IMR-90 (cell line): ENCODE results near the gene CHRM1. TPM values are rescaled to one million over a fixed set of nuclear protein-coding genes. Genes with fewer than 3 reads are reported as not detected.

ENCODE experiments used
- ATAC-seq: fragments of 200-7000 bp; cut with Tn5 transposase; 2 replicates; pipeline ENCODE4 v1.9.1; 2020; ENCODE audit warnings: low read depth, mild to moderate bottlenecking, moderate library complexity
- BruUV-seq: library from RNA; stranded (reverse); fragments of 400-500 nt; replicated peaks from 2 replicates; lab custom pipeline; 2021; lab: Mats Ljungman, UMichigan
- CTCF ChIA-PET: fragments of 300-600 bp; formaldehyde crosslinking; extraction: SDS; loops from one replicate; lab custom pipeline; 2021; ENCODE audit warnings: antibody characterized with exemption; lab: Yijun Ruan, JAX
- POLR2A ChIA-PET: fragments of 300-600 bp; sonication (Branson Sonifier 250); formaldehyde crosslinking; loops from one replicate; lab custom pipeline; 2022; ENCODE audit warnings: antibody characterized with exemption; ENCODE audit not compliant: unreplicated experiment; lab: Charles Lee
- DNase-seq: peaks from one replicate; pipeline ENCODE4 v3.0.0; 2013
- H2AFZ ChIP-seq: replicated peaks from 2 replicates; pipeline ENCODE3; 2013; ENCODE audit warnings: low read length, mild to moderate bottlenecking; ENCODE audit not compliant: poor library complexity
- H2AK5ac ChIP-seq: 2 replicates; pipeline ENCODE4 v1.6.1; 2013; ENCODE audit warnings: low read depth, low read length, inconsistent platforms
- H2AK9ac ChIP-seq: replicated peaks from 2 replicates; pipeline ENCODE3; 2013; ENCODE audit warnings: mild to moderate bottlenecking, low read depth, low read length, moderate library complexity; ENCODE audit not compliant: poor library complexity
- H2BK120ac ChIP-seq: 2 replicates; pipeline ENCODE4 v1.6.1; 2013; ENCODE audit warnings: low read depth, low read length, inconsistent platforms
- H2BK15ac ChIP-seq: 3 replicates; pipeline ENCODE4 v1.6.1; 2013; ENCODE audit warnings: low read depth, low read length, inconsistent platforms
- H2BK20ac ChIP-seq: 2 replicates; pipeline ENCODE4 v1.6.1; 2013; ENCODE audit warnings: low read depth, mild to moderate bottlenecking, inconsistent platforms, low read length, moderate library complexity
- H2BK5ac ChIP-seq: 2 replicates; pipeline ENCODE4 v1.6.1; 2013; ENCODE audit warnings: mild to moderate bottlenecking, low read depth, low read length, inconsistent platforms; ENCODE audit not compliant: poor library complexity, severe bottlenecking
- H3K14ac ChIP-seq: replicated peaks from 2 replicates; pipeline ENCODE4 v1.6.1; 2013; ENCODE audit warnings: low read depth, low read length, inconsistent platforms
- H3K18ac ChIP-seq: 2 replicates; pipeline ENCODE4 v1.6.1; 2013; ENCODE audit warnings: low read depth, low read length, control low read depth
- H3K23ac ChIP-seq: 2 replicates; pipeline ENCODE4 v1.6.1; 2013; ENCODE audit warnings: low read depth, low read length, inconsistent platforms
- H3K27ac ChIP-seq: 2 replicates; pipeline ENCODE4 v1.5.1; 2013; ENCODE audit warnings: mild to moderate bottlenecking, control low read depth, low read length; ENCODE audit not compliant: insufficient read depth
- H3K27me3 ChIP-seq: 2 replicates; pipeline ENCODE4 v1.6.1; 2013; ENCODE audit warnings: low read length; ENCODE audit not compliant: control insufficient read depth, insufficient read depth
- H3K36me3 ChIP-seq: 2 replicates; pipeline ENCODE4 v1.6.1; 2013; ENCODE audit warnings: low read length, mixed read lengths; ENCODE audit not compliant: control insufficient read depth, insufficient read depth
- H3K4ac ChIP-seq: 2 replicates; pipeline ENCODE4 v1.6.1; 2013; ENCODE audit warnings: low read depth, low read length, inconsistent platforms
- H3K4me1 ChIP-seq: 2 replicates; pipeline ENCODE4 v1.6.1; 2013; ENCODE audit warnings: low read length, mixed read lengths; ENCODE audit not compliant: control insufficient read depth, insufficient read depth
- H3K4me2 ChIP-seq: 2 replicates; pipeline ENCODE4 v1.6.1; 2013; ENCODE audit warnings: low read depth, mild to moderate bottlenecking, control low read depth, low read length, moderate library complexity
- H3K4me3 ChIP-seq: 2 replicates; pipeline ENCODE4 v1.5.1; 2013; ENCODE audit warnings: low read depth, mild to moderate bottlenecking, control low read depth, low read length, moderate library complexity; ENCODE audit not compliant: insufficient read depth
- H3K56ac ChIP-seq: 2 replicates; pipeline ENCODE4 v1.6.1; 2013; ENCODE audit warnings: low read length, inconsistent platforms; ENCODE audit not compliant: insufficient read depth; ENCODE audit errors: extremely low read depth
- H3K79me1 ChIP-seq, 2 experiments: 2 replicates each; pipeline ENCODE4 v1.6.1; 2013; ENCODE audit warnings: low read length in 2 of 2, inconsistent platforms in 1 of 2, low read depth in 1 of 2
- H3K9ac ChIP-seq: 2 replicates; pipeline ENCODE4 v1.6.1; 2013; ENCODE audit warnings: low read depth, low read length, control low read depth
- H3K9me1 ChIP-seq: 2 replicates; pipeline ENCODE4 v1.6.1; 2013; ENCODE audit warnings: low read length, inconsistent platforms; ENCODE audit not compliant: insufficient read depth
- H3K9me3 ChIP-seq: 2 replicates; pipeline ENCODE4 v1.6.1; 2013; ENCODE audit warnings: low read length; ENCODE audit not compliant: control insufficient read depth, insufficient read depth
- H4K20me1 ChIP-seq: 2 replicates; pipeline ENCODE4 v1.6.1; 2013; ENCODE audit warnings: low read length, inconsistent platforms; ENCODE audit not compliant: insufficient read depth
- H4K5ac ChIP-seq: 2 replicates; pipeline ENCODE4 v1.6.1; 2013; ENCODE audit warnings: mild to moderate bottlenecking, low read depth, low read length, control low read depth
- H4K8ac ChIP-seq, 2 experiments: 2 replicates each; pipeline ENCODE4 v1.6.1; 2013; ENCODE audit warnings: low read depth in 2 of 2, low read length in 2 of 2, control low read depth in 1 of 2, inconsistent platforms in 1 of 2
- H4K91ac ChIP-seq: 2 replicates; pipeline ENCODE4 v1.6.1; 2013; ENCODE audit warnings: low read depth, low read length, inconsistent platforms; ENCODE audit not compliant: insufficient read depth
- CHD1 ChIP-seq: IDR thresholded peaks from 2 replicates; pipeline ENCODE4 v1.6.1; 2012; ENCODE audit warnings: low read depth, low read length, improper control_type of control experiment
- CTCF ChIP-seq: conservative IDR thresholded peaks from 2 replicates; pipeline ENCODE4 v1.5.1; 2012; ENCODE audit warnings: mild to moderate bottlenecking, low read depth, low read length, improper control_type of control experiment
- MAFK ChIP-seq: IDR thresholded peaks from 2 replicates; pipeline ENCODE4 v1.6.1; 2012; ENCODE audit warnings: low read depth, low read length, improper control_type of control experiment
- MAZ ChIP-seq: IDR thresholded peaks from 2 replicates; pipeline ENCODE4 v1.6.1; 2012; ENCODE audit warnings: low read depth, mild to moderate bottlenecking, low read length, improper control_type of control experiment, moderate library complexity, borderline replicate concordance
- POLR2A ChIP-seq: IDR thresholded peaks from 2 replicates; pipeline ENCODE4 v1.6.1; 2012; ENCODE audit warnings: mild to moderate bottlenecking, low read depth, low read length
- RFX5 ChIP-seq: IDR thresholded peaks from 2 replicates; pipeline ENCODE4 v1.8.0; 2012; ENCODE audit warnings: low read depth, mild to moderate bottlenecking, low read length, moderate library complexity
- WGBS, 2 experiments: methylation state at CpG; one replicate each; pipeline versions ENCODE4 v1.1.5 to v1.1.7; 2013; ENCODE audit warnings: missing lambda C conversion rate in 2 of 2; ENCODE audit not compliant: insufficient read length in 1 of 2; ENCODE audit errors: extremely low coverage in 2 of 2; 5-methylcytosine and 5-hydroxymethylcytosine counted together
- dilution Hi-C: fragments of 300-500 bp; cut with HindIII; formaldehyde crosslinking; loops from one replicate; pipeline ENCODE4 v1.14.3; 2018; ENCODE audit warnings: low sequenced_read_pairs; ENCODE audit not compliant: unreplicated experiment
- in situ Hi-C: fragments of 300-500 bp; cut with MboI; formaldehyde crosslinking; loops from 3 replicates; pipeline ENCODE4 v1.14.3; 2019; ENCODE audit warnings: low sequenced_read_pairs, inconsistent platforms, mixed read lengths
- intact Hi-C: fragments of 100-400 bp; cut with micrococcal nuclease; formaldehyde crosslinking; loops from 2 replicates; pipeline ENCODE4 v1.10.0; 2022
- polyA plus RNA-seq, 3 experiments: library from polyadenylated mRNA; depleted of rRNA; stranded (reverse); fragments of >200 nt; gene quantifications; 2 replicates each; pipeline ENCODE4 v1.2.3, GENCODE V29; 2012; ENCODE audit warnings: low replicate concordance in 1 of 3
- total RNA-seq: library from RNA; depleted of rRNA; stranded (reverse); fragments of >200 nt; gene quantifications from 2 replicates; pipeline ENCODE4 v1.2.3, GENCODE V29; 2012
- TF ChIP-seq, protein P1 (sequence below): fragments of 150-350 bp; IDR thresholded peaks from 2 replicates; pipeline ENCODE4 v1.6.1; 2017; ENCODE audit warnings: mild to moderate bottlenecking, antibody characterized with exemption, low read length, low read depth

Gene CHRM1
- total and polyA plus RNA-seq, 2 of the 4 experiments (the other 2 are of a cell fraction), result not detected

DNA sequence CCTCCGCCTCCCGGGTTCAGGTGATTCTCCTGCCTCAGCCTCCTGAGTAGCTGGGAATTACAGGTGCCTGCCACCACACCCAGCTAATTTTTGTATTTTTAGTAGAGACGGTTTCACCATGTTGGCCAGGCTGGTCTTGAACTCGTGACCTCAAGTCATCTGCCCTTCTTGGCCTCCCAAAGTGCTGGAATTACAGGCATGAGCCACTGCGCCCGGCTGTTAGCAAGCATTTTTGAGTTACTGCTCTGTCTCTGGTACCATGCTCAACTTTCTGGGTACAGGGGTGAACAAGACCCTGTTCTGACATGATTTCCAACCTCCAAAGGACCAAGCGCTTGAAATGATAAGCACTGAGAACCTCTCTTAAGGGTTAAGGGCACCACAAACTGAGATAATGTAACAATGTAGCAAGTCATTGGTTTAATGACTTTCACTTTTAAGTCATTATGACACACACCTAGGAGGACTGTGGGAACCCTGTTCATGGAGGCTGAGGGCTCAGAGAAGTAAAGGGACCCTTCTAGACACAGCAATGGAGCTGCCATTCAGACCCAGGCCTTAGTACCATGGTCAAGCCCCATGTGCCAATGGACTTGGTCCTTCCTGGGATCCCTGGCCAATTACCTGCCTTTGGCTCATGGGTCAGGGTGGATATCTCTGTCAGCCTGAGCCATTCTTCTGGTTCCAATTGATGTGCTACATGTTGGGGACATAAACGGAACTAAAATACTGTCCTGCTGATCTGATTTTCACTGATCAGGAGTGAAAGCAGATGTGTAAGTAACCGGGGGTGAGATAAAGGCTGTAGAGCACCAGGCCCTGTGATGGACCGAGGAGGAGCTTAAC, 28.9 kb downstream of the CHRM1 start:
- H3K79me1 ChIP-seq, result peaks cover 3 to 20% of the 10 kb centered on the region in 2 experiments; a peak in 2 of 4 replicates
- in situ Hi-C loops (loop anchor here (25.0 kb wide), 1 partner anchor 770 kb away; the partner anchor contains the start of gene ATL3), dilution Hi-C loops (no loop called here), intact Hi-C loops (no loop called here)
- H3K9me1 ChIP-seq, result peaks cover 18% of the 10 kb centered on the region; the same call in 1 of the 2 replicates
- BruUV-seq, result no TSS peak
- peaks cover 2% of the 10 kb centered on the region; the same call in 1 of the 2 replicates for H3K4me1 ChIP-seq
- ChIA-PET POLR2A (no interaction called here), CTCF (interaction anchor here (1.0 kb wide), 1 partner anchor 14 kb away, joined by 3 read pairs; no protein-coding TSS in a partner anchor)
- no peak overlapping the region for H3K9ac ChIP-seq
- H3K27me3 ChIP-seq, result peaks cover 3% of the 10 kb centered on the region; the same call in 1 of the 2 replicates
- H2BK5ac ChIP-seq, result no peak overlapping the region
- no peak overlapping the region for H3K23ac ChIP-seq
- no peak overlapping the region for H2BK120ac ChIP-seq
- no peak overlapping the region for H3K14ac ChIP-seq
- DNase-seq (no peak), ATAC-seq (no peak; the same call in 1 of the 2 replicates)
- H3K9me3 ChIP-seq, result no peaks in the 10 kb centered on the region
- H3K4me3 ChIP-seq, result no peak overlapping the region
- TF ChIP-seq POLR2A (no peak), MAFK (no peak), CHD1 (no peak), RFX5 (no peak), CTCF (no peak), MAZ (no peak)
- TF ChIP-seq, protein P1, sequence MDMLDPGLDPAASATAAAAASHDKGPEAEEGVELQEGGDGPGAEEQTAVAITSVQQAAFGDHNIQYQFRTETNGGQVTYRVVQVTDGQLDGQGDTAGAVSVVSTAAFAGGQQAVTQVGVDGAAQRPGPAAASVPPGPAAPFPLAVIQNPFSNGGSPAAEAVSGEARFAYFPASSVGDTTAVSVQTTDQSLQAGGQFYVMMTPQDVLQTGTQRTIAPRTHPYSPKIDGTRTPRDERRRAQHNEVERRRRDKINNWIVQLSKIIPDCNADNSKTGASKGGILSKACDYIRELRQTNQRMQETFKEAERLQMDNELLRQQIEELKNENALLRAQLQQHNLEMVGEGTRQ, result no peak
- no peak overlapping the region for H2AK5ac ChIP-seq
- H3K36me3 ChIP-seq, result peaks cover 26% of the 10 kb centered on the region
- no peak overlapping the region for H3K56ac ChIP-seq
- WGBS, 2 experiments, result 79% methylated on average over 7 of the region's 10 CpGs; no CpG with 5 or more reads in 1 of the 2 experiments
- no peak overlapping the region for H2BK20ac ChIP-seq
- H3K18ac ChIP-seq, result no peak overlapping the region
- H2AK9ac ChIP-seq, result no peak overlapping the region
- H3K27ac ChIP-seq, result no peak overlapping the region
- H3K4ac ChIP-seq, result no peak overlapping the region
- H3K4me2 ChIP-seq, result no peak overlapping the region
- peaks cover 29% of the 10 kb centered on the region for H4K20me1 ChIP-seq
- H2BK15ac ChIP-seq, result no peak overlapping the region
- H4K91ac ChIP-seq, result no peak overlapping the region
- H4K8ac ChIP-seq, result no peak overlapping the region
- no peak overlapping the region for H2AFZ ChIP-seq
- H4K5ac ChIP-seq, result no peak overlapping the region
